SK-N-SH (cell line): Measurements from ENCODE around the gene MYO1E. TPM values are rescaled to one million over a fixed set of nuclear protein-coding genes. Genes with fewer than 3 reads are reported as not detected.

Experiments
- CTCF ChIA-PET: fragments of 300-600, 350-600 bp; formaldehyde crosslinking; extraction: SDS; loops from one replicate; lab custom pipeline; 2021; lab: Yijun Ruan, JAX
- POLR2A ChIA-PET: fragments of 350-600 bp; sonication (Branson Sonifier 250); formaldehyde crosslinking; extraction: SDS; loops from one replicate; lab custom pipeline; 2020; ENCODE audit warnings: antibody characterized with exemption, inconsistent platforms; lab: Yijun Ruan, JAX
- DNase-seq: peaks from one replicate; pipeline ENCODE4 v3.0.0; 2012
- H2AFZ ChIP-seq: fragments of 200-600 bp; sonication (generic); 2 replicates; pipeline ENCODE4 v1.8.1; 2016; ENCODE audit warnings: antibody characterized with exemption, mild to moderate bottlenecking, low read depth
- H3F3A ChIP-seq: fragments of 200-600 bp; sonication (generic); replicated peaks from 2 replicates; pipeline ENCODE3; 2016; ENCODE audit warnings: antibody characterized with exemption, mild to moderate bottlenecking; ENCODE audit not compliant: insufficient read depth
- H3K27ac ChIP-seq, 2 experiments: fragments of 200-500 bp in 1 of 2; fragments of 200-600 bp in 1 of 2; sonication (Bioruptor generic) in 1 of 2; sonication (generic), shearing (Covaris generic) in 1 of 2; 2 replicates each; pipeline versions ENCODE4 v1.5.1 to v1.6.1; 2014 to 2016; ENCODE audit warnings: low read depth in 2 of 2, inconsistent platforms in 1 of 2, low read length in 1 of 2, mild to moderate bottlenecking in 1 of 2, mixed read lengths in 1 of 2
- H3K27me3 ChIP-seq: fragments of 200-600 bp; sonication (generic), shearing (Covaris generic); 2 replicates; pipeline ENCODE4 v1.6.1; 2016; ENCODE audit warnings: mixed run types; ENCODE audit not compliant: insufficient read depth
- H3K36me3 ChIP-seq, 2 experiments: fragments of 200-500 bp in 1 of 2; fragments of 200-600 bp in 1 of 2; sonication (Bioruptor generic) in 1 of 2; sonication (generic) in 1 of 2; replicated peaks in 1 of 2; 2 replicates each; pipeline versions ENCODE3 to v1.5.1; 2014 to 2016; ENCODE audit warnings: low read length in 1 of 2, mild to moderate bottlenecking in 1 of 2; ENCODE audit not compliant: insufficient read depth in 2 of 2, control insufficient read depth in 1 of 2
- H3K4me1 ChIP-seq, 2 experiments: fragments of 200-500 bp in 1 of 2; fragments of 200-600 bp in 1 of 2; sonication (Bioruptor generic) in 1 of 2; sonication (generic), shearing (Covaris generic) in 1 of 2; 2 replicates each; pipeline versions ENCODE4 v1.5.1 to v1.6.1; 2014 to 2016; ENCODE audit warnings: low read depth in 1 of 2, low read length in 1 of 2, mixed run types in 1 of 2; ENCODE audit not compliant: insufficient read depth in 2 of 2, control insufficient read depth in 1 of 2
- H3K4me2 ChIP-seq: fragments of 200-600 bp; sonication (generic), shearing (Covaris generic); 2 replicates; pipeline ENCODE4 v1.6.1; 2017; ENCODE audit warnings: mixed run types
- H3K4me3 ChIP-seq, 2 experiments: fragments of 200-500 bp in 1 of 2; fragments of 200-600 bp in 1 of 2; sonication (Bioruptor generic) in 1 of 2; sonication (generic), shearing (Covaris generic) in 1 of 2; 2 replicates each; pipeline versions ENCODE4 v1.5.1 to v1.8.1; 2014 to 2016; ENCODE audit warnings: low read depth in 2 of 2, inconsistent platforms in 1 of 2, low read length in 1 of 2, mild to moderate bottlenecking in 1 of 2, mixed read lengths in 1 of 2, moderate library complexity in 1 of 2
- H3K79me2 ChIP-seq: fragments of 200-600 bp; sonication (generic); 2 replicates; pipeline ENCODE4 v1.8.1; 2017; ENCODE audit warnings: mild to moderate bottlenecking; ENCODE audit not compliant: insufficient read depth
- H3K9ac ChIP-seq: fragments of 200-600 bp; sonication (generic); 2 replicates; pipeline ENCODE4 v1.6.1; 2017; ENCODE audit warnings: mixed run types
- H3K9me2 ChIP-seq: fragments of 200-600 bp; sonication (generic); 2 replicates; pipeline ENCODE4 v1.6.1; 2017; ENCODE audit warnings: mixed run types
- H3K9me3 ChIP-seq: fragments of 200-600 bp; sonication (generic); 2 replicates; pipeline ENCODE4 v1.6.1; 2017; ENCODE audit warnings: mixed run types, mild to moderate bottlenecking, moderate library complexity
- H4K20me1 ChIP-seq: fragments of 200-600 bp; sonication (generic); 2 replicates; pipeline ENCODE4 v1.6.1; 2017; ENCODE audit warnings: mild to moderate bottlenecking, mixed run types; ENCODE audit not compliant: insufficient read depth
- CHD2 ChIP-seq: fragments of 150-350 bp; IDR thresholded peaks from 2 replicates; pipeline ENCODE4 v1.6.1; 2018; ENCODE audit warnings: low read length; ENCODE audit not compliant: partially characterized antibody
- FOXM1 ChIP-seq: IDR thresholded peaks from 2 replicates; pipeline ENCODE4 v1.4.0; 2012; ENCODE audit warnings: low read depth, mild to moderate bottlenecking
- NFIC ChIP-seq: IDR thresholded peaks from 2 replicates; pipeline ENCODE4 v1.4.0; 2012; ENCODE audit warnings: borderline replicate concordance
- NRF1 ChIP-seq: IDR thresholded peaks from 2 replicates; pipeline ENCODE4 v1.6.1; 2012; ENCODE audit warnings: low read depth, mild to moderate bottlenecking, low read length
- PBX3 ChIP-seq: IDR thresholded peaks from 2 replicates; pipeline ENCODE4; 2012
- POLR2AphosphoS5 ChIP-seq: IDR thresholded peaks from 2 replicates; pipeline ENCODE4 v1.6.1; 2012; ENCODE audit warnings: low read depth, low read length
- RCOR1 ChIP-seq: fragments of 150-350 bp; IDR thresholded peaks from 2 replicates; pipeline ENCODE4 v1.6.1; 2017; ENCODE audit warnings: antibody characterized with exemption, low read length
- SMC3 ChIP-seq: IDR thresholded peaks from 2 replicates; pipeline ENCODE4 v1.6.1; 2012; ENCODE audit warnings: low read depth, low read length, improper control_type of control experiment
- WGBS: methylation state at CpG from one replicate; pipeline ENCODE4 v1.1.6; 2017; ENCODE audit warnings: low lambda C conversion rate; 5-methylcytosine and 5-hydroxymethylcytosine counted together
- polyA plus RNA-seq, 3 experiments: library from polyadenylated mRNA; depleted of rRNA; stranded (reverse); fragments of >200 nt; gene quantifications; 2 replicates each; pipeline ENCODE4 v1.2.3, GENCODE V29; 2012
- TF ChIP-seq, protein P1 (sequence below): IDR thresholded peaks from 2 replicates; pipeline ENCODE4 v1.4.0; 2012; ENCODE audit warnings: low read depth, borderline replicate concordance
- TF ChIP-seq, protein P2 (sequence below): IDR thresholded peaks from 2 replicates; pipeline ENCODE4 v1.4.0; 2012; ENCODE audit warnings: low read depth, borderline replicate concordance
- TF ChIP-seq, protein P3 (sequence below): IDR thresholded peaks from 2 replicates; pipeline ENCODE4 v1.6.1; 2012; ENCODE audit warnings: mild to moderate bottlenecking, low read depth, low read length, moderate library complexity

MYO1E gene
- polyA plus RNA-seq, 1 of the 3 experiments (the other 2 are of a cell fraction), result 9.7 TPM

DNA sequence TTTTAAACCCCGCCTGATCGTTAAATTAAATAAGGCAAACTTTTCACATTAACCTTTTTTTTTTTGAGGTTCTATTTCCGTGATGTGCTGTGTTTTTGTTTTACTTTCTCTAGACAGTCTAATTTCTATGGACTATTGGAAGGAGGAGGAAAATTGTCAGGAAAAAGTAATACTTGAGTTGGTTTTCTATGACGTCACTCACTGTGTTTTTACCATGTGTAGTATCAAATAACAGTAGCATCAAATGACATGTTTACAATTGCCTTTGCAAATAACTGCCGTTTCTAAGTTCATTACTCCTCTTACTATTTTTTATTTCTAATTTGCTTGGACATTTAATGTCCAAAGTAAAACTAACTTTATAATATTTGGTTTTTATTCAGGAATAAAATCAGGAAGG, 32.3 kb downstream of the MYO1E start:
- Histone ChIP-seq H3F3A (no peaks in the 10 kb centered on the region), H3K79me2 (peaks cover 30% of the 10 kb centered on the region), H3K4me2 (no peak overlapping the region), H3K4me1 (no peaks in the 10 kb centered on the region), H4K20me1 (no peaks in the 10 kb centered on the region), H2AFZ (no peak overlapping the region), H3K9ac (no peak overlapping the region), H3K27me3 (no peaks in the 10 kb centered on the region), H3K4me3 (no peak overlapping the region), H3K36me3 (peaks cover 0 to 12% of the 10 kb centered on the region in 2 experiments), H3K27ac (no peak overlapping the region), H3K9me2 (no peaks in the 10 kb centered on the region), H3K9me3 (0 out of 2 replicates have a peak, but pooled peaks cover 4% of the 10 kb centered on the region)
- 85% methylated on average over 5 of the region's 5 CpGs for WGBS
- ChIA-PET CTCF (no interaction called here), POLR2A (no interaction called here)
- TF ChIP-seq, protein P1, sequence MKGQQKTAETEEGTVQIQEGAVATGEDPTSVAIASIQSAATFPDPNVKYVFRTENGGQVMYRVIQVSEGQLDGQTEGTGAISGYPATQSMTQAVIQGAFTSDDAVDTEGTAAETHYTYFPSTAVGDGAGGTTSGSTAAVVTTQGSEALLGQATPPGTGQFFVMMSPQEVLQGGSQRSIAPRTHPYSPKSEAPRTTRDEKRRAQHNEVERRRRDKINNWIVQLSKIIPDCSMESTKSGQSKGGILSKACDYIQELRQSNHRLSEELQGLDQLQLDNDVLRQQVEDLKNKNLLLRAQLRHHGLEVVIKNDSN, result no peak
- TF ChIP-seq CHD2 (no peak), NFIC (no peak), RCOR1 (no peak), PBX3 (no peak), SMC3 (no peak), NRF1 (no peak), FOXM1 (no peak), POLR2AphosphoS5 (no peak)
- TF ChIP-seq, protein P2, sequence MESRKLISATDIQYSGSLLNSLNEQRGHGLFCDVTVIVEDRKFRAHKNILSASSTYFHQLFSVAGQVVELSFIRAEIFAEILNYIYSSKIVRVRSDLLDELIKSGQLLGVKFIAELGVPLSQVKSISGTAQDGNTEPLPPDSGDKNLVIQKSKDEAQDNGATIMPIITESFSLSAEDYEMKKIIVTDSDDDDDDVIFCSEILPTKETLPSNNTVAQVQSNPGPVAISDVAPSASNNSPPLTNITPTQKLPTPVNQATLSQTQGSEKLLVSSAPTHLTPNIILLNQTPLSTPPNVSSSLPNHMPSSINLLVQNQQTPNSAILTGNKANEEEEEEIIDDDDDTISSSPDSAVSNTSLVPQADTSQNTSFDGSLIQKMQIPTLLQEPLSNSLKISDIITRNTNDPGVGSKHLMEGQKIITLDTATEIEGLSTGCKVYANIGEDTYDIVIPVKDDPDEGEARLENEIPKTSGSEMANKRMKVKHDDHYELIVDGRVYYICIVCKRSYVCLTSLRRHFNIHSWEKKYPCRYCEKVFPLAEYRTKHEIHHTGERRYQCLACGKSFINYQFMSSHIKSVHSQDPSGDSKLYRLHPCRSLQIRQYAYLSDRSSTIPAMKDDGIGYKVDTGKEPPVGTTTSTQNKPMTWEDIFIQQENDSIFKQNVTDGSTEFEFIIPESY, result no peak
- TF ChIP-seq, protein P3, sequence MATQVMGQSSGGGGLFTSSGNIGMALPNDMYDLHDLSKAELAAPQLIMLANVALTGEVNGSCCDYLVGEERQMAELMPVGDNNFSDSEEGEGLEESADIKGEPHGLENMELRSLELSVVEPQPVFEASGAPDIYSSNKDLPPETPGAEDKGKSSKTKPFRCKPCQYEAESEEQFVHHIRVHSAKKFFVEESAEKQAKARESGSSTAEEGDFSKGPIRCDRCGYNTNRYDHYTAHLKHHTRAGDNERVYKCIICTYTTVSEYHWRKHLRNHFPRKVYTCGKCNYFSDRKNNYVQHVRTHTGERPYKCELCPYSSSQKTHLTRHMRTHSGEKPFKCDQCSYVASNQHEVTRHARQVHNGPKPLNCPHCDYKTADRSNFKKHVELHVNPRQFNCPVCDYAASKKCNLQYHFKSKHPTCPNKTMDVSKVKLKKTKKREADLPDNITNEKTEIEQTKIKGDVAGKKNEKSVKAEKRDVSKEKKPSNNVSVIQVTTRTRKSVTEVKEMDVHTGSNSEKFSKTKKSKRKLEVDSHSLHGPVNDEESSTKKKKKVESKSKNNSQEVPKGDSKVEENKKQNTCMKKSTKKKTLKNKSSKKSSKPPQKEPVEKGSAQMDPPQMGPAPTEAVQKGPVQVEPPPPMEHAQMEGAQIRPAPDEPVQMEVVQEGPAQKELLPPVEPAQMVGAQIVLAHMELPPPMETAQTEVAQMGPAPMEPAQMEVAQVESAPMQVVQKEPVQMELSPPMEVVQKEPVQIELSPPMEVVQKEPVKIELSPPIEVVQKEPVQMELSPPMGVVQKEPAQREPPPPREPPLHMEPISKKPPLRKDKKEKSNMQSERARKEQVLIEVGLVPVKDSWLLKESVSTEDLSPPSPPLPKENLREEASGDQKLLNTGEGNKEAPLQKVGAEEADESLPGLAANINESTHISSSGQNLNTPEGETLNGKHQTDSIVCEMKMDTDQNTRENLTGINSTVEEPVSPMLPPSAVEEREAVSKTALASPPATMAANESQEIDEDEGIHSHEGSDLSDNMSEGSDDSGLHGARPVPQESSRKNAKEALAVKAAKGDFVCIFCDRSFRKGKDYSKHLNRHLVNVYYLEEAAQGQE, result no peak
- DNase-seq, result no peak
